Measurements from ENCODE around the gene AMOTL1.
"Not testable (repeated sequence)": the region's sequence is repeated elsewhere in the genome, so short reads cannot be mapped to it uniquely, and the experiment has no call there.

Gene AMOTL1

DNA sequence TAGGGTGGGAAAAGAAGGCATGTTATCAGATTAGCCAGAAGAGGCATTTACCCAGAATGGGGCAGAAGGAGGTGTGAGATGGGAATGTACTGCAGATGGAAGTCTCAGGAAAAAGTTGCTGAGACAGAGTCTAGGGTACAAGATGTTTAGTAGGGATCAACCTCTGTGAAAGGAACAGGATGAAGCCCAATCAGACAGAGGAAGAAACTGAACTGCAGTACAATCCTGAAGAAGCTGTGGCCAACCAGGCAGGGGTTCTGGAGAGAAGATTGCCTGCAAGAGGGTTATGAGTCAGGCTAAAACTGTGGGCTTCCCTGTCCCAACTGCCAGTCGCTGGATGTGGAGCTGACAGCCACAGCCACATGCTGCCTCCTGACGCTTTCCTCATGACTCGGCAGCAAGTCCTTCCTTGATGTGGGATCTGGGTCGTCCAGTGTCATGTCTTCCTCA is 141.2 kb downstream of the AMOTL1 start:
- no peak for TF ChIP-seq YY1 (IDR thresholded peaks at IDR 0.05; ENCODE audit: insufficient read depth, insufficient read length)
- TF ChIP-seq ZNF274 (IDR thresholded peaks at IDR 0.05; ENCODE audit: low read depth, low read length), result no peak
- TF ChIP-seq SUZ12 (IDR thresholded peaks at IDR 0.05; ENCODE audit: extremely low read depth, insufficient read depth, insufficient read length), result no peak
- Histone ChIP-seq H3K4me3 (ENCODE audit: insufficient read length, low read depth) (no peak overlapping the region), H3K9ac (ENCODE audit: insufficient read length, low read depth) (no peak overlapping the region), H3K36me3 (ENCODE audit: insufficient read depth, insufficient read length, low read length) (no peaks in the 10 kb centered on the region), H3K27me3 (ENCODE audit: insufficient read depth, insufficient read length) (no peaks in the 10 kb centered on the region), H3K9me3 (ENCODE audit: insufficient read depth, low read length) (no peaks in the 10 kb centered on the region), H3K4me1 (ENCODE audit: insufficient read depth, insufficient read length) (no peaks in the 10 kb centered on the region)
- DNase-seq (ENCODE audit: low read depth, low spot score), result no peak

DNA sequence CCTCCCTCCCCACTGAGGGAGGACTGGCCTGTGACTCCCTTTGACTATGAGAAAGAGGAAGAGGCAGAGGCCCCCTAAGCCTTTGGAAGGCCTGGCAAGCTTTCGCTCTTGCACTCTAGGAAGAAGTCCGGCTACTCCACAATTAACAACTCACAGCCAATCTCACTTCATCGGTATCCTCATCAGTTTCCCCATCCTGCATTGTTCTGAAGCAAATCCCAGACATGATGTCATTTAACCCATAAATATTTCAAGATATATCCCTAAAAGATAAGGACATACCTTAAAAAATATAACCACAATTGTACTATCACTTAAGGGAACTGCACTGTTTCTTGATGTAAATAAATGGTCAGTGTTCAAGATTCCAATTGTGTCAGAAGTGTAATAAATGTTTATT is 142.1 kb downstream of the AMOTL1 start:
- no peak for DNase-seq (ENCODE audit: low read depth, low spot score)
- H3K27me3 ChIP-seq (ENCODE audit: insufficient read depth, insufficient read length), result no peaks in the 10 kb centered on the region
- H3K9ac ChIP-seq (ENCODE audit: insufficient read length, low read depth), result no peak overlapping the region
- H3K4me3 ChIP-seq (ENCODE audit: insufficient read length, low read depth), result no peak overlapping the region
- H3K9me3 ChIP-seq (ENCODE audit: insufficient read depth, low read length), result no peaks in the 10 kb centered on the region
- no peaks in the 10 kb centered on the region for H3K36me3 ChIP-seq (ENCODE audit: insufficient read depth, insufficient read length, low read length)
- no peak for TF ChIP-seq ZNF274 (IDR thresholded peaks at IDR 0.05; ENCODE audit: low read depth, low read length)
- no peak for TF ChIP-seq SUZ12 (IDR thresholded peaks at IDR 0.05; ENCODE audit: extremely low read depth, insufficient read depth, insufficient read length)
- no peak for TF ChIP-seq YY1 (IDR thresholded peaks at IDR 0.05; ENCODE audit: insufficient read depth, insufficient read length)
- no peaks in the 10 kb centered on the region for H3K4me1 ChIP-seq (ENCODE audit: insufficient read depth, insufficient read length)

DNA sequence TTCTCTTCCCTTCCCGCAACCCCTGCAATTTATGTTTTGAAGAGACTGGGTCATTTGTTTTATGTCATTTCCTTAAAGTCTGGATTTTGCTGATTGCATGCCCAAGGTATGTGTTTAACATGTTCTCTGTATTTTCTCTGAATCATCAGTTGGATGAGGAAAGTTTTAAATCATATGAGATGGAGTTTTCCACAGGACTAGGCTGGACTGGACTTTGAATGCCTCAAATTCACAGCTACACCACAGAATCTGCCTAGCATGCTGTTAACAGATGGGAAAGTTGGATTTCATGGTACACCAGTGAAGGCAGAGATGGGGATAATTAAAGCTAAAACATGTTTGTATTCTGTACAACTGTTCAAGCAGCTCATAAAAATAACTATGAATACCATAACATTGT is 142.6 kb downstream of the AMOTL1 start:
- H3K4me3 ChIP-seq (ENCODE audit: insufficient read length, low read depth), result no peak overlapping the region
- no peak for DNase-seq (ENCODE audit: low read depth, low spot score)

DNA sequence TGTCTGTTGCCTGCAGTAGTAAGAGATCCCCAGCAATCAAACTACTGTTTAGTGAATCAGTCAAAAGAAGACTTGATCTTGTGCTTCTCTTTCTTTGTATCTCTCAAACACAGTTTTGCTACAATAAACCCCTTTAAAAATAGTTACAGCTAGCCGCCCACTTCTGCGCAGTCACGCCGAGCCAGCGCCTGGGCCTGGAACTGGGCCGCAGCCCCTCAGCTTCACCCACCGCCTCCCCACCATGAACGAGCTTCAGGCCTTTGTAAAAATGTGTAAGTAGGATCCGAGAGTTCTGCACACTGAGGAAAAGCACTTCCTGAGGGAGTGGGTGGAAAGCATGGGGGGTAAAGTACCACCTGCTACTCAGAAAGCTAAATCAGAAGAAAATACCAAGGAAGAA is 144.7 kb downstream of the AMOTL1 start:
- Histone ChIP-seq H3K9ac (ENCODE audit: insufficient read length, low read depth) (no peak overlapping the region), H3K36me3 (ENCODE audit: insufficient read depth, insufficient read length, low read length) (no peaks in the 10 kb centered on the region), H3K4me3 (ENCODE audit: insufficient read length, low read depth) (no peak overlapping the region), H3K9me3 (ENCODE audit: insufficient read depth, low read length) (no peaks in the 10 kb centered on the region), H3K27me3 (ENCODE audit: insufficient read depth, insufficient read length) (no peaks in the 10 kb centered on the region), H3K4me1 (ENCODE audit: insufficient read depth, insufficient read length) (no peaks in the 10 kb centered on the region)
- DNase-seq (ENCODE audit: low read depth, low spot score), result no peak
- TF ChIP-seq YY1 (IDR thresholded peaks at IDR 0.05; ENCODE audit: insufficient read depth, insufficient read length) (no peak), SUZ12 (IDR thresholded peaks at IDR 0.05; ENCODE audit: extremely low read depth, insufficient read depth, insufficient read length) (no peak), ZNF274 (IDR thresholded peaks at IDR 0.05; ENCODE audit: low read depth, low read length) (no peak)

More for the DNA sequence above, 142.6 kb downstream of the AMOTL1 start:
- no peak for TF ChIP-seq SUZ12 (IDR thresholded peaks at IDR 0.05; ENCODE audit: extremely low read depth, insufficient read depth, insufficient read length)
- no peak for TF ChIP-seq ZNF274 (IDR thresholded peaks at IDR 0.05; ENCODE audit: low read depth, low read length)
- TF ChIP-seq YY1 (IDR thresholded peaks at IDR 0.05; ENCODE audit: insufficient read depth, insufficient read length), result no peak
- no peak overlapping the region for H3K9ac ChIP-seq (ENCODE audit: insufficient read length, low read depth)
- no peaks in the 10 kb centered on the region for H3K36me3 ChIP-seq (ENCODE audit: insufficient read depth, insufficient read length, low read length)
- H3K4me1 ChIP-seq (ENCODE audit: insufficient read depth, insufficient read length), result no peaks in the 10 kb centered on the region
- no peaks in the 10 kb centered on the region for H3K9me3 ChIP-seq (ENCODE audit: insufficient read depth, low read length)
- no peaks in the 10 kb centered on the region for H3K27me3 ChIP-seq (ENCODE audit: insufficient read depth, insufficient read length)

DNA sequence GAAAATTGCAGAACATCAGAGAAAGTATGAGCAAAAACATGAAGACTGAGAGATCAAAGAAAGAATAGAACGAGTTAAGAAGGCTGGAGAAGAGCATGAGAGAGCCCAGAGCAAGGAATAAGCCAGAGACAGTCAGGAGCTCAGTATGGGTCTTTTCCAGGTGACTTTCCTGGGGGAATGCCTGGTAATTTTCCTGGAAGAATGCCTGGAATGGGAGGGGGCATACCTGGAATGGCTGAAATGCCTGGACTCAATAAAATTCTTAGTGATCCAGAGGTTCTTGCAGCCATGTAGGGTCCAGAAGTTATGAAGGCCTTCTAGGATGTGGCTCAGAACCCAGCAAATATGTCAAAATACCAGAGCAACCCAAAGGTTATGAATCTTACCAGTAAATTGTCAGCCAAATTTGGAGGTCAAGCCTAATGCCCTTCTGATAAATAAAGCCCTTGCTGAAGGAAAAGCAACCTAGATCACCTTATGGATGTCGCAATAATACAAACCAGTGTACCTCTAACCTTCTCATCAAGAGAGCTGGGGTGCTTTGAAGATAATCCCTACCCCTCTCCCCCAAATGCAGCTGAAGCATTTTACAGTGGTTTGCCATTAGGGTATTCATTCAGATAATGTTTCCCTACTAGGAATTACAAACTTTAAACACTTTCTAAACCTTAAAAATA is 145.7 kb downstream of the AMOTL1 start:
- not testable (repeated sequence) for H3K27me3 ChIP-seq (ENCODE audit: insufficient read depth, insufficient read length); H3K4me1 ChIP-seq (ENCODE audit: insufficient read depth, insufficient read length); H3K9me3 ChIP-seq (ENCODE audit: insufficient read depth, low read length); H3K4me3 ChIP-seq (ENCODE audit: insufficient read length, low read depth); H3K9ac ChIP-seq (ENCODE audit: insufficient read length, low read depth); DNase-seq (ENCODE audit: low read depth, low spot score); H3K36me3 ChIP-seq (ENCODE audit: insufficient read depth, insufficient read length, low read length)

DNA sequence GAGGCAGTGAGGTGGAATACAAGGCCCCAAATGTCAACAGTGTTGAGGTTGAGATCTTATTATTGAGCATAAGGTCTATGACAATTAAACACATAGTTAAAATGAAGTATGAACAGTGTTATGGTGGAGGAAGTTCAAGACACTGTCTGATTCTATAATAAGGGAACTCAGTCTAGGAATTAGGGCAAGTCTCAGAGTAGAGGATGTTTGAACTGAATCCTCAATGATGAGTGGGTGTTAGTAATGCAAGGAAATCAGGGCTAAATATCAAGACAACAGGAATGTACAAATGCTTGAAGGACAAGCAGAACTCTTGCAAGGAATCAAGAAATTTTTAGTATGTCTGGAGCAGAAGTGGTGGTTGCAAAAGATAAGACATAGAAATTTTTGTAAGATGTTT is 152.2 kb downstream of the AMOTL1 start:
- DNase-seq (ENCODE audit: low read depth, low spot score), result no peak
- no peaks in the 10 kb centered on the region for H3K36me3 ChIP-seq (ENCODE audit: insufficient read depth, insufficient read length, low read length)
- no peaks in the 10 kb centered on the region for H3K4me1 ChIP-seq (ENCODE audit: insufficient read depth, insufficient read length)
- H3K4me3 ChIP-seq (ENCODE audit: insufficient read length, low read depth), result no peak overlapping the region
- no peaks in the 10 kb centered on the region for H3K27me3 ChIP-seq (ENCODE audit: insufficient read depth, insufficient read length)
- H3K9me3 ChIP-seq (ENCODE audit: insufficient read depth, low read length), result no peaks in the 10 kb centered on the region
- H3K9ac ChIP-seq (ENCODE audit: insufficient read length, low read depth), result no peak overlapping the region
- no peak for TF ChIP-seq ZNF274 (IDR thresholded peaks at IDR 0.05; ENCODE audit: low read depth, low read length)
- TF ChIP-seq YY1 (IDR thresholded peaks at IDR 0.05; ENCODE audit: insufficient read depth, insufficient read length), result no peak
- TF ChIP-seq SUZ12 (IDR thresholded peaks at IDR 0.05; ENCODE audit: extremely low read depth, insufficient read depth, insufficient read length), result no peak

DNA sequence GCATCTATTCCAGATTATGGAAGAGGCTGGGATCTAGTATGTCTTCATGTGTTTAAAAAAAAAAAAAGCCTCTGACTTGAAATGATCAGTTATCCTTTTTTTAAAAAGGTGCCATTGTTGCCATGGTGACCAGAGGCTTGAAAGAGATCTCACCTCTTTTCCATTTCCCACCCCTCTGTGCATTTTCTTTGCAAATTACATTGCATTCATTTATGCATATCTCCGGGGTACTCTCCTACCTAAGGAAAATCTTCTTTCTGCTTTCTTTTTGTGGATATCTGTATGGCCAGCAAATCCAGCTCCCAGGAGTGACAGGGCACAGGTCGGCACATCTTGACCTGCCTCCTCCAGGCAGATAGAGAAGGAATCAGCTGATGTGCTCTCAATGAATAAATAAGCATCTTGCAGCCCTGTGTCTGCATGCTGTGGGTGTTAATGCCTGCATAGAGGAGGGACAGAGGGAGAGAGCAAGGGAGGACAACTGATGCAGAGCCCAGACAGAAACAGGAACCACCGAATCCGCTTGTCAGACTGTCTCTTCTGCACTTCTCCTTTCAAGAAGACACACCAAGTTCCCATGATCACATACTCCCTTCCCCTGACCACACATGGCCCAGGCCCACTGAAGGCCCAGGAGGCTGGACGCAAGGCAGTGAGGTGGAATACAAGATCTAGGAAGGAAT is 154.3 kb downstream of the AMOTL1 start:
- no peaks in the 10 kb centered on the region for H3K9me3 ChIP-seq (ENCODE audit: insufficient read depth, low read length)
- peaks cover 2% of the 10 kb centered on the region for H3K4me1 ChIP-seq (ENCODE audit: insufficient read depth, insufficient read length)
- H3K9ac ChIP-seq (ENCODE audit: insufficient read length, low read depth), result no peak overlapping the region
- TF ChIP-seq SUZ12 (IDR thresholded peaks at IDR 0.05; ENCODE audit: extremely low read depth, insufficient read depth, insufficient read length), result no peak
- no peak for TF ChIP-seq ZNF274 (IDR thresholded peaks at IDR 0.05; ENCODE audit: low read depth, low read length)
- no peak for TF ChIP-seq YY1 (IDR thresholded peaks at IDR 0.05; ENCODE audit: insufficient read depth, insufficient read length)
- DNase-seq (ENCODE audit: low read depth, low spot score), result no peak
- no peaks in the 10 kb centered on the region for H3K27me3 ChIP-seq (ENCODE audit: insufficient read depth, insufficient read length)
- no peaks in the 10 kb centered on the region for H3K36me3 ChIP-seq (ENCODE audit: insufficient read depth, insufficient read length, low read length)
- H3K4me3 ChIP-seq (ENCODE audit: insufficient read length, low read depth), result no peak overlapping the region
